Activated CD4-positive, alpha-beta T cell treated with anti-CD3 and anti-CD28 coated beads, Interleukin-2, amount 10 ng/mL, durations not matched to agents 7 days and 5 days (primary cell): ENCODE results near the gene DISP3. TPM values are rescaled to one million over a fixed set of nuclear protein-coding genes. Genes with fewer than 3 reads are reported as not detected.

Experiments
- CTCF ChIA-PET: fragments of 350-600 bp; sonication (Branson Sonifier 250); formaldehyde crosslinking; loops from one replicate; lab custom pipeline; 2021; ENCODE audit warnings: antibody characterized with exemption; lab: Charles Lee
- POLR2A ChIA-PET: fragments of 350-600 bp; sonication (Branson Sonifier 250); formaldehyde crosslinking; loops from one replicate; lab custom pipeline; 2021; ENCODE audit warnings: antibody characterized with exemption; lab: Charles Lee
- DNase-seq: peaks from one replicate; pipeline ENCODE4 v3.0.0-alpha.2; 2020
- H3K27ac Mint-ChIP-seq: one replicate; pipeline ENCODE4 v1.8.0; 2021; ENCODE audit warnings: mild to moderate bottlenecking, moderate library complexity, mixed read lengths
- H3K27me3 Mint-ChIP-seq: one replicate; pipeline ENCODE4 v1.8.0; 2021; ENCODE audit warnings: mixed read lengths
- H3K36me3 Mint-ChIP-seq: one replicate; pipeline ENCODE4 v1.8.0; 2021; ENCODE audit warnings: low read depth, mixed read lengths
- H3K4me1 Mint-ChIP-seq: one replicate; pipeline ENCODE4 v1.8.0; 2021; ENCODE audit warnings: mixed read lengths
- H3K4me3 Mint-ChIP-seq: one replicate; pipeline ENCODE4 v1.8.0; 2021; ENCODE audit warnings: mild to moderate bottlenecking, moderate library complexity, mixed read lengths
- H3K9me3 Mint-ChIP-seq: one replicate; pipeline ENCODE4 v1.8.0; 2021; ENCODE audit warnings: mixed read lengths
- total RNA-seq, 2 experiments: library from RNA; stranded (reverse); gene quantifications; one replicate each; pipeline ENCODE4 v1.2.3, GENCODE V29; 2021

DISP3 gene
- total RNA-seq, 2 experiments from 2014 or later = 0.92 TPM

GRCh38 chr1:11533790-11534787, 55.1 kb downstream of the DISP3 start:
- Mint-ChIP-seq H3K36me3 (no peaks in the 10 kb centered on the region), H3K27me3 (no peaks in the 10 kb centered on the region), H3K27ac (no peak overlapping the region), H3K4me3 (no peak overlapping the region), H3K4me1 (no peaks in the 10 kb centered on the region), H3K9me3 (no peaks in the 10 kb centered on the region)
- no peak for DNase-seq
- CTCF ChIA-PET = interaction anchor here (1.7 kb wide), 1 partner anchor 8 kb away, joined by 3 read pairs; no protein-coding TSS in a partner anchor
- POLR2A ChIA-PET = no interaction called here

- ChIA-PET CTCF (no interaction called here), POLR2A (no interaction called here)
- Mint-ChIP-seq H3K36me3 (no peaks in the 10 kb centered on the region), H3K4me1 (no peaks in the 10 kb centered on the region), H3K4me3 (no peak overlapping the region), H3K9me3 (no peaks in the 10 kb centered on the region), H3K27me3 (no peaks in the 10 kb centered on the region), H3K27ac (no peak overlapping the region)
- no peak for DNase-seq
These were observed 55.9 kb downstream of the DISP3 start for GRCh38 chr1:11534846-11535245.

- ChIA-PET CTCF (no interaction called here), POLR2A (no interaction called here)
- Mint-ChIP-seq H3K9me3 (no peaks in the 10 kb centered on the region), H3K4me1 (no peaks in the 10 kb centered on the region), H3K27me3 (no peaks in the 10 kb centered on the region), H3K4me3 (no peak overlapping the region), H3K27ac (no peak overlapping the region), H3K36me3 (no peaks in the 10 kb centered on the region)
- DNase-seq = no peak
These were observed 56.4 kb downstream of the DISP3 start for GRCh38 chr1:11535316-11535715.

GRCh38 chr1:11535761-11536572, 57.0 kb downstream of the DISP3 start:
- Mint-ChIP-seq H3K36me3 (no peaks in the 10 kb centered on the region), H3K9me3 (no peaks in the 10 kb centered on the region), H3K27ac (no peak overlapping the region), H3K27me3 (no peaks in the 10 kb centered on the region), H3K4me3 (no peak overlapping the region), H3K4me1 (no peaks in the 10 kb centered on the region)
- DNase-seq = no peak
- ChIA-PET CTCF (no interaction called here), POLR2A (no interaction called here)

GRCh38 chr1:11536573-11537379, 57.8 kb downstream of the DISP3 start:
- POLR2A ChIA-PET = no interaction called here
- no peak for DNase-seq
- Mint-ChIP-seq H3K36me3 (no peaks in the 10 kb centered on the region), H3K4me3 (no peak overlapping the region), H3K27ac (no peak overlapping the region), H3K27me3 (no peaks in the 10 kb centered on the region), H3K9me3 (no peaks in the 10 kb centered on the region), H3K4me1 (no peaks in the 10 kb centered on the region)
- CTCF ChIA-PET = no interaction called here

- no peak for DNase-seq
- H3K36me3 Mint-ChIP-seq = no peaks in the 10 kb centered on the region
- H3K4me3 Mint-ChIP-seq = no peak overlapping the region
- no peaks in the 10 kb centered on the region for H3K9me3 Mint-ChIP-seq
- POLR2A ChIA-PET = no interaction called here
- CTCF ChIA-PET = no interaction called here
- H3K27ac Mint-ChIP-seq = no peak overlapping the region
- no peaks in the 10 kb centered on the region for H3K4me1 Mint-ChIP-seq
- no peaks in the 10 kb centered on the region for H3K27me3 Mint-ChIP-seq
These were observed 58.4 kb downstream of the DISP3 start for GRCh38 chr1:11537380-11537764.

- ChIA-PET CTCF (no interaction called here), POLR2A (interaction anchor here (0.5 kb wide), 1 partner anchor 185 kb away, joined by 3 read pairs; no protein-coding TSS in a partner anchor)
- Mint-ChIP-seq H3K4me1 (no peaks in the 10 kb centered on the region), H3K9me3 (no peaks in the 10 kb centered on the region), H3K36me3 (no peaks in the 10 kb centered on the region), H3K27me3 (no peaks in the 10 kb centered on the region), H3K27ac (no peak overlapping the region), H3K4me3 (no peak overlapping the region)
- DNase-seq = no peak
These were observed 59.1 kb downstream of the DISP3 start for GRCh38 chr1:11537854-11538591.

DNA sequence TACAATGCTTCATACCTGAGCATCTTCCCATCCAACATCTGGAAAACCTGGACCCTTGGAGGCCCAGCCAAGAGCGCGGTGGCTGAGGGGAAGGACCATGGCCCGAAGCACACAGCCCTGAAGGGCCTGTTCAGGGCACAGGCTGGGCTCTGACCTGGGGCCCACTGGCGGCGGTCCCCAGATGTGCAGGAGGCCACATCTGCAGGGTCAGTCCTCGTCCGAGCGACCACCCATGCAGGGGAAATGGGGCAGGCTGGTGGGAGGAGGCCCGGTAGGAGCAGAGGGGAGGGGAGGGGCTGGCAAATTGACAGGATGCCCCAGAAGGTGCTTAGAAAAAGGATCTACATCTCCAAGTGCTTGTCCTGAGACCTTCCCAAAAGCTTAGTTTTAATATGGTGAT, 59.9 kb downstream of the DISP3 start:
- Mint-ChIP-seq H3K27ac (no peak overlapping the region), H3K4me3 (no peak overlapping the region), H3K36me3 (no peaks in the 10 kb centered on the region), H3K27me3 (no peaks in the 10 kb centered on the region), H3K4me1 (no peaks in the 10 kb centered on the region), H3K9me3 (no peaks in the 10 kb centered on the region)
- POLR2A ChIA-PET = no interaction called here
- CTCF ChIA-PET = no interaction called here
- DNase-seq = no peak

GRCh38 chr1:11539850-11540772, 61.2 kb downstream of the DISP3 start:
- Mint-ChIP-seq H3K4me1 (no peaks in the 10 kb centered on the region), H3K4me3 (no peak overlapping the region), H3K27ac (no peak overlapping the region), H3K27me3 (no peaks in the 10 kb centered on the region), H3K36me3 (no peaks in the 10 kb centered on the region), H3K9me3 (no peaks in the 10 kb centered on the region)
- CTCF ChIA-PET = no interaction called here
- no peak for DNase-seq
- POLR2A ChIA-PET = no interaction called here

GRCh38 chr1:11540773-11541160, 61.8 kb downstream of the DISP3 start:
- no peaks in the 10 kb centered on the region for H3K4me1 Mint-ChIP-seq
- DNase-seq = no peak

GRCh38 chr1:11541236-11541635, 62.3 kb downstream of the DISP3 start:
- Mint-ChIP-seq H3K4me1 (no peaks in the 10 kb centered on the region), H3K36me3 (no peaks in the 10 kb centered on the region), H3K27me3 (no peaks in the 10 kb centered on the region), H3K9me3 (no peaks in the 10 kb centered on the region), H3K4me3 (no peak overlapping the region), H3K27ac (no peak overlapping the region)
- DNase-seq = no peak
- CTCF ChIA-PET = no interaction called here
- POLR2A ChIA-PET = no interaction called here

More at GRCh38 chr1:11540773-11541160, 61.8 kb downstream of the DISP3 start:
- no peak overlapping the region for H3K4me3 Mint-ChIP-seq
- ChIA-PET CTCF (no interaction called here), POLR2A (no interaction called here)
- no peaks in the 10 kb centered on the region for H3K9me3 Mint-ChIP-seq
- no peaks in the 10 kb centered on the region for H3K27me3 Mint-ChIP-seq
- no peak overlapping the region for H3K27ac Mint-ChIP-seq
- H3K36me3 Mint-ChIP-seq = no peaks in the 10 kb centered on the region
